ENCODE results near the gene MRTFB.
"Not testable (repeated sequence)": the region's sequence is repeated elsewhere in the genome, so short reads cannot be mapped to it uniquely, and the experiment has no call there.

The MRTFB gene

DNA sequence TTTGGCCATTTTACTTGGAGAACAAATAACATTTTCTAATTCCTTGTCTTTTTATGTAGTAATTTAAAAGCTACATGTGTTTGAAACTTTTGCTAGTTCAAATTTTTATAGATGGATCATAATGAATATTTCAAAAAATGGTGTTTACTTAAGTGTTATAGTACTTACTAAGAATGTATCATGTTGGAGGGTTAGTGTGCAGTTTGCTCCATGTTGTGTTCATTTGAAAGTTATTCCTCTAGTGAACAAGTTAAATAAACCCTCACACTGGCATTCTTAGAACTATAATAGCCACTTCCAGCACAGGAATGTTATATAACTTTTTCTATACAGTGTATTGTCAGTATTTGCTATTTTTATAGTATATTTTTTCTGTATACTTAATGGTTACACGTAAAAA lies 62.8 kb downstream of the MRTFB start:
- DNase-seq (ENCODE audit: low spot score) = no peak

DNA sequence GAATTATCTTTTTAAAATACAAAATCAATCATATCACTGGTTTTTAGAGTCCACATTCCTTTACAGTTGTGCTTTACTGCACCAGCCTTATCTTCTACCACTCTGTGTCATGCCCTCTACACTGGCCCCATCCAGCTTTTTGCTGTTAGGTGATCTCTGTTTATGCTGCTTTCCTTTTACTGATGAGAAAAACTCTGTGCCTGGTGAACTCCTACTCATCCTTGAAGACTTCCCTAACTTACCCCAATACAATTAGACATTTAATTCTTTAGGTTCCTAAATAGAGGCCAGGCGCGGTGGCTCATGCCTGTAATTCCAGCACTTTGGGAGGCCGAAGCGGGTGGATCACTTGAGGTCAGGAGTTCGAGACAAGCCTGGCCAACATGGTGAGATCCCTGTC lies 64.6 kb downstream of the MRTFB start:
- DNase-seq (ENCODE audit: low spot score) = no peak

DNA sequence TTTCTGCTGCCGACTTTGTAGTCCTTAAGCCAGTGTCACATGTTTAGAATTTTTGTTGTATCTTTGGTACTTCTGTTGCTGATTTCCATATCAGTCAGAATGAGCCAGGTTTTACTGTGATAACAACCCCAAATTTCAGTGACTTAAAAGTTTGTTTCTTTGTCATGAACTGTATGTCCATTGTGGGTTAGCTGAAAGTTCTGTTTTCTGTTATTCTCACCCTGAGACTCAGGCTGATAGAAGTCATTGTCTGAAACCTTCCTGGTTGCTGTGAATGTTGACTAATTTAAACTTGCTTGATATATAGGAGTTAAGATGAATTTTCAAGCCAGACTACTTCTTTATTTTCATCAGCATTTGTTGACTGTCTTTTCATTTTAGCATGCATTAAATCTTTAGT lies 68.8 kb downstream of the MRTFB start:
- DNase-seq (ENCODE audit: low spot score) = no peak

DNA sequence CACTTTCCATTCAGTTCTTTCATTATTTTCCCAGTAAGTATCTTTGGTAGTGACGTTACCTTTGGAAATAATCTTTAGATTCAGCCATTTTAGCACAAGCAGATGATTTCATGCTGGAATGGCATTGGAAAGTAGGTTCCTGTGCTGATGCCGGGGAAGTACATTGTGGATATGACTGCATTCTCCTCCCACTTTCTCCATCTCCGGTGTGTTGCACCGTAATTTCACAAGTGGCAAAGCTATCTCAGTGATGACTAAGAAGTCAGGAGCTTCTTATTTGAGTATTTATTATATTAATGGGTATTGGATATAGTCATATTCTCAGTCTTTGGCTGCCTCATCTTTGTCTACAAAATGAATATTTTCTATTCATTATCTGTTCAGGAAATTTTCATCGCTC lies 69.8 kb downstream of the MRTFB start:
- DNase-seq (ENCODE audit: low spot score) = no peak

DNA sequence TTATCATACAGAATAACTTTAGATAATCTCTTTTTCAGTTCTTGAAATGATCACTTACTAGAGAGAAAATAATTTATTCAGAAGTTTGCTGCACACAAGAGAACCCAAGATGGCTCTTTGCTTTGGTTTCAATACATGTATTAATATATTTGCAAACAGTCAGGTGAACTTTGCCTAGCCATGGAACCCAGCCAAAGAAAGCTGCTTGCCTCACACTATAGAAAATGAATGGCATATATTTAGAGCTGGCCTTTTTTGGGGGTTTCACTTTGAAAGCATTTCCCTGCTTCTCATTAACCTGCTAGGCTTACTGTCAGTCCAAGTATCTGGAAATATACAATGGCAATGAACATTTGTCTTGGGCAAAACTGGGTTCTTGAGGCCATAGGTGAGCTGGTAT lies 75.3 kb downstream of the MRTFB start:
- no peak for DNase-seq (ENCODE audit: low spot score)

DNA sequence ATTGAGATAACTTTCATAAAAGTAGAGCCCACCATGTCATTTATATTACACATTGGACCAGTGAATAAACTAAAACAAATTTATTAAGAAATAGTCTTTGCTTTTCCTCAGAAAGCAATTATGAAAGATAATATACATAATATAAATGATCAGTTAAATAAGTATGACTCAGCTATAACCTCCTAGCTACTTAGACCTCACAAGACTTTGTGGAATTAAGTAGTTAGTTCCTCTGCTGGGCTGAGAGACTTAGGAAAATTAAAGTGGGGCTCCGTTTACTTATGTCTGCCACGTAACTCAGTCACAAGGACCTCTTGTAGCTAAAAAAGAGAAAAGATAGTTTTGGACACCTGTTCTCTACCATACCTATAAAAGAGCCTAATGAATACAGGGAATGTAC lies 76.9 kb downstream of the MRTFB start:
- DNase-seq (ENCODE audit: low spot score) = no peak

DNA sequence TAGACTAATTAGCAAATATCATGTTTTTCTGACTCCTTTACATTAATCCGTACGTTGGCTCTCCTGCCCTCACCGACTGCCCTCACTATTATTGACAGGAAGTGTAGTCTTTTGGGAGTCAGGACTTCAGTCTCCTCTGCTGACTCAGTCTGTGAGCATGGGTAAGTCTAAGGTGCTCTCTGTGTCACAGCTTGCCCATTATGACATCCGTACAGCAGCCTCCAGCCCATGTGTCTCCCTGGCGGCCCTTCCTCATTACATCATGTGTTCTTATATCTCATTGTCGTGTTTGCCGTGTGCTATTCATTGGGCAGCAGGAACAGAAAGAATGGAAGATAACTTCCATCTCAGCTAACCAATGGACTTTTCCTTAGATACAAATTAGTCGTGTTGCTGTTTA lies 77.5 kb downstream of the MRTFB start:
- DNase-seq (ENCODE audit: low spot score) = no peak

DNA sequence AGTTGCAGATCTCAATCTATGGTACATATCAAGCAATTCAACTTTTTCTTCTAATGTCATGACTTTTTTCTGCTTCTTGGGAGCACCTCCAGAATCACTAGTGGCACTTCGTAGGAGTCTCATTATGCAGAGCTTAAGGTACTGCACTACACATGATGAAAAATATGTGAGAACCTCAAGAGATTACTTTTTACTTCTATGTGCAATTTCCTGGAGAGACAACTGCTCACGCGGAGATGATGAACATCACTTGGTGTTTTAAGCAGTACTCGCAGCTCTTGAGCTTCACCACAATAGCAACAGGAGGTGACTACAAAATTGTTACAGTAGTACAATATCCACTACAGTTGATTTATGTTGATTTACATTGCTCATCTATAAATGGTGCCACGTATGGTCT lies 79.7 kb downstream of the MRTFB start:
- no peak for DNase-seq (ENCODE audit: low spot score)

DNA sequence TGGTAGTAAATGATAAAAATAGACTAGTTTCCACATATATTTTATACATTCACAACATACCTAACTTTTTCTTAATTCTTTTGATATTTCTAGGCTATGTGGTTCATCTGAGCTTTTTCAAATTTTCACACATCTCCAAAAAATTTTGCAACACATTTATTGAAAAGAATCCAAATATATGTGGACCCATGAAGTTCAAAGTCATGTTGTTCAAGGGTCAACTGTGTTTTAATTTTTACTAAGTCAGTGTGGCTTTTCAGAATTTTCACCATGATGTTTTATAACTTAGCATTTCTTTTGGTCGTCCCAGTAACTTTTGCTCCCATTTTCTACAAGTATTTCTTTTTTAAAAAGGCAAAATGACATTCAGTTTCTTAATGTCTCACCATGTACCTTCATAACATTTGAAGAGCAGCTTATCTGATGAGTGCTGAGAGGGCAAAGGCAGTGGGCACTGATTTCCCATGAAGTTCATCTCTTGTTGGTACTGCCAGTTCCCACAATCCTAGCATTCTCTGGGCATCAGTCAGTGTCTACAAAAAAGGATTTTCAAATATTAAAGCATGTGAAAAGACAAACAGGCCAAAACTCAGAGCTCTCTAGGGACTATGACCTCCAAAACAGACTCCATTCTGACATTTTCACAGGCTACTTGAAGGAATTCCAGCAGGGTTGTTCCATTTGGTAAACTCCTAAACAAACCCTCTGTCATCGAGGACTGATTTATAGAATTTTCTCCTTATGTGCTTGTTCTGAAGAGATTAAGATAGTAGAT lies 80.3 kb downstream of the MRTFB start:
- DNase-seq (ENCODE audit: low spot score) = peak; percentile 3

DNA sequence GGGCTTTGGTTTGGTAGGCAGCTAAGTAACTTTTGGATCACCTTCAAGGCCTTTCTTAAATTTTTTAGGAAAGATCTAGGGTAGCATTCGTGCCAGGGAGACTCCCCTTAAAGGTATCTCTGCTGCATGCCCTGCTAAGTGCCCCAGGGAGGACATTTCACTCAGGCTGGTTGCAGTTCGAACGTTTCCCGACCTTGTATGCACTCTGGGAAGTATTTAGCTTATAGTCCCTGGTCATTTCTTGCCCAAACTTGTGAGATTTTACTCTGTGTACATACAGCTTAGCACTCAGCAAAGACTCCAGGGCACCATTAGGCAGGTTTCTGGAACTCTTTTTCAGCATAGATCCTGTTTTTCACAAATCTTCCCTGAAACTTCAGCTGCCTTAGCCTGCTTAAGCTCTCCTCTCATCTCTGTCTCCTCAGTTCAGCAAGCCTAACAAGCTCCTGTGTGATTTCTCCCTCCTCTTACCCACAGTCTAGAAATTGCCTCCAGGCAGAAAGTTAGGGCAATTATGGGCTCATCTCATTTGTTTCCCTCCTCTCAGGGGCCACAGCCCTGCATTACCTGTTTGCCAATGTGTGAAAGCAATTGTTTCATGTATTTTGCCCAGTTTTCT lies 84.6 kb downstream of the MRTFB start:
- no peak for DNase-seq (ENCODE audit: low spot score)

DNA sequence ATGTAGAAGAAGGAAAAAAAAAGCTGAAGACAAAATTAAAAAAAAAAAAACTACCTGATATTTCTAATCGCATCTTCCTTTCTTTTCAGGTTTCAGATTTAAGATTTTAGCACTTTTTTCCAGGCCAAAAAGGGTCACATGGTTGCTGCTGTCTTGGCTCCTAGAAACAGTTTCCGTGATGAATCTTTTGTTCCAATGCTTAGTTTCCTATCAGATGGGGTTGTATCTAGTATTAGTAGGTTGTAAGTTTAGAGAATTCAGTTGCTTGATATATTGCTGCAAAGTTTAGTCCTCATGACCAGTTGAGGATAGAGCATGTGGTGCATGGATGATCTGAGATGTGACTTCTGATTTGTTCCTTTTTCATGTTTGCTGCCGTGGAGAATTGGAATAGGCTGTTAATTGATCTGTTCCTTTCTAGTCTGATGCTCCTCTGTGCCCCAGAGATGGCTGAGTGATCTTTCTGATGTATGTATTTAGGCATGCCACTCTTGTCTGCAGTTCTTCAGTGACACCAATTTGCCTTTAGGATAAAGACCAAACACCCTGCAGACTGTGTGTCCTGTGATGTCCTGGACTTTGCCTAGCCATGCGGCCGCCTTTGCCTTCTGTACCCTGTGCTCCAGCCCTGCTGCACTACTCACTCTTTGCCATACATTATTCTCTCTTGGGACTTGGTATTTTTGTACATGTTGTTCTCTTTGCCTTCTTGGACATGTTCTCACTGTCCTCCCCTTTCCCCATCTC lies 94.0 kb downstream of the MRTFB start:
- DNase-seq (ENCODE audit: low spot score) = no peak

DNA sequence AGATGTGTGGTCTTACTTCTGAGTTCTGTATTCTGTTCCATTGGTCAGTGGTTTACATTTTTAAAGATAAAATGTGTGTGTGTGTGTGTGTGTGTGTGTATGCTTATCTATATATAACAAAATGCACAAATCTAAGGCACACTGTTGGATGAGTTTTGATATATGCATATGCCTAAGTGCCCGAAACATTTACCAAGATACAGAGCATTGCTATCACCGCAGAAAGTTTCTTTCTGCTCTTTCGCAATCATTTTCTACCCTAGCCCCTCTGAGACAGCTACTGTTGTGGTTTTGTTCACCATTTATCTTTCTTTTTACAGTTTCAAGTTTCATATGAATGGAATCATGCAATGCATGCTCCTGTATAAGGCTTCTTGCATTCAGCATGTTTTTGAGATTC lies 97.0 kb downstream of the MRTFB start:
- no peak for DNase-seq (ENCODE audit: low spot score)

DNA sequence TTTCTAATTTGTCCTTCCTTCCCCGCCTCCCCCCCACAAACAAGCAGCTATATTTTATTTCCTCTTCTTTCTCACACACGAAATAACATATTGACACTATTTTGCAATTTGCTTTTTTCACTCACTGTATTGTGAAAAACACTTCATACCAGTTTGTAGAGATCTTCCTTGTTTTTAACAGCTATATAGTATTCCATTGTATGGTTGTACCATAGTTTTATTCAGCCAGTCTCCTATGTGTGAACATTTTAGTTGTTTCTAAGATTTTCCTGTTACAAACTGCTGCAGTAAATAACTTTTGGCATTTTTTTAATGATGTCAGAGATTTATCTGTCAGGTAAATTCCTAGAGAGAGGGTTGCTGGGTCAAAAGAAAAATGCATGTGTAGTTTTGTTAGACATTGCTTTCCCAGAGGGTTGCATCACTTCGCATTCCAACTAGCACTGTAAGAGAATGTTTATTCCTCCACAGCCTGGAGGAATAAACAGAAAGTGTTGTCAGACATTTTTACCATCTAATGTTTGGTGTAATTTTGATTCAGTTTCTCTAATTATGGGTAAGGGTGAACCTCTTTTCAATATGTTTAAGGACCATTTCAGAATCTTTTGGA lies 101.2 kb downstream of the MRTFB start:
- DNase-seq (ENCODE audit: low spot score) = peak; percentile 35

DNA sequence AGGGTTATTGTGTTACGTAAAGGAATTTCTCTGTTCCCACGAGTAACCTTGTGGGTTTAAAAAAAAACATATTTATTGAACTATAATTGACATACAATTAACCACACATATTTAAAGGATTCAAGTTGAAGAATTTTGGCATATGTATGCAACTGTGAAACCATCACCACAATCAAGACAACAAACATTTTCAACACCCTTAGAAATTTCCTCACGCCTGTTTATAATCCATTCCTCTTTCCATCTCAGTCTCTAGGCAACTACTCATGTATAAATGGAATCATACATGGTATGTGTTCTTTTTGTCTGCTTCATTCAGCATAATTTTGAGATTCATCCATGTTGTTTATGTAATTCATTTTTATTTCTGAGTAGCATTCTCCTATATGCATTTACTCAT lies 104.0 kb downstream of the MRTFB start:
- DNase-seq (ENCODE audit: low spot score) = no peak

DNA sequence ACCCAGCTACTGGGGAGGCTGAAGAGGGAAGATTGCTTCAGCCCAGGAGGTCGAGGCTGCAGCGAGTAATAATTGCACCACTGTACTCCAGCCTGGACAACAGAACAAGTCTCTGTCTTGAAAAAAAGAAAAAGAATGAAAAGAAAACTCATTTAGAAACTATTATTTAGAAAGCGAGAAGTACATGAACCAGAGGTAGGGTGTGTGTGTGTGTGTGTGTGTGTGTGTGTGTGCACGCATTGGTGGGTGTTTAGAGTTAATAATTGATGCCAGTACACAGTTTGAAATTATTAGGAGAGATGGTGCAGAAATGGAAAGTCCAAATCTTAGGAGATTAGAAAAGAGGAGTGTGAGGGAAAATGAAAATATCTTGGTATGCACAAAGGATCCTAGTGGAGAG lies 106.6 kb downstream of the MRTFB start:
- DNase-seq (ENCODE audit: low spot score) = no peak

DNA sequence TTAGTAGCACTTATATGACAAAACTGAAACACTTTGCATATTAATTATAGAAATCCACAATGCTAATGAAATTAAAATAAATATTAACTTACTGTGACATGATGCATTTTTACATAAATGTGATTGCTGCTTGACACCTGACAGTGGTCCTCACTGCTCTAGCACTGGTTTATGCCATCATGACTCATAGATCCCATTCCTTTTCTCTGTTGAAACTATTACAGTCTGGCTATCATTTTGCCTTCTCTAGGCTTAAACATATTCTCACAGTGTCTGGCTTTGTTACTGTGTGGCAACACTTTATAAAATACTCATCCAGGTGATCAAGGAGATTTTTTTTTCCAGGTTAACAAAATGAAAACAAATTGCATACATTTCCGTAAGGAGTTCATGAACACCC lies 108.0 kb downstream of the MRTFB start:
- DNase-seq (ENCODE audit: low spot score) = no peak

DNA sequence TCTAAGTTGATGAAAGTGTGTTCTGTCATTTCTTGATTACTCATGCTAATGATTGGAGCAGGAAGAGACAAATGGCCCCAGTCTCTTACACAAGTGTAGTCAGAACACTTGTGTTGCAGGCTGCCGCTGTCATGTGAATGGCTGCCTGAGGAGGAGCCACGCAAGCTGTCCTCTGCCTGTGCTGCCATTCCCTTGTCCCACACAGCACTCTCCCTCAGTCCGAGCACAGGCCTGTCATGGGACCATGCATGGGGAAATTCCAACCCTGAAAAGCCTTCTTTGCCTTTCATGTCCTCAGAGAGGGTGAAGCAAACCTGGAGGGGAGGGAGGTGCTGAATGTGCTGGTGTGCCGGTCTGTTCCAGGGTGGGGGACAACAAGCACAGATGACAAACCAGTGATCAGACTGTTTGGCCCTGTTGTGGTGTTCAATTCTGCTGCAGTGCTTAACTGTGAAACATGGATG lies 109.4 kb downstream of the MRTFB start:
- no peak for DNase-seq (ENCODE audit: low spot score)

DNA sequence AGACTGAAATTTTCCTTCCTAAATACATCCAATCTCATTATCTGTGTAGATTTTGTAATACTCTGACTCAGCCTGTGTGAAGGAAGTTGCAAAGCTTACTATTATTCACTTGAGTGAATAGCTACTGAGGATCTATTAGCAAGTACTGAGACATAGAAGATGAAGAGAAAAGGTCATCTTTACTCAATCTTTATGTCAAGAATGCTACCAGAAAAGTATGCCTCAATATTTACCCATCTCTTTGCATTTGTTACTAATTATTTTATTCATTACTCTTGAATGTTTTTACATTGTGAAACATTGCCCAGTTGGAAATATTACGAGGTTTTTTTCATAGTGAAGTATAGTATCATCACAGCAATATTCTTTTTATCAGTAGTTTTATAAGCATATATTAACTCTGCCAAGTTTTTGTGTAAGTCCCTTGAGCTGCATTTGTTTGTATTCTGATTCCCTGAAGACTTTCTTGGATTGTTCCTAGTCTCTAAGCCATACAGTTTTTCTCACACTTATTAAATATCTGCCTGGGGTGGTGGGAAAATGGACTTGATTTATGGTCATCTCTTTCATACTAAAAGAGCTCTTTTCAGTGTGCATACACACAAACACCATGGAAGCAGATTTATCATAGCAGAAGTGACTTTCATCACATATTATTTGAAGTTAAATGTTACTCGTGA lies 110.4 kb downstream of the MRTFB start:
- DNase-seq (ENCODE audit: low spot score) = peak; percentile 19

DNA sequence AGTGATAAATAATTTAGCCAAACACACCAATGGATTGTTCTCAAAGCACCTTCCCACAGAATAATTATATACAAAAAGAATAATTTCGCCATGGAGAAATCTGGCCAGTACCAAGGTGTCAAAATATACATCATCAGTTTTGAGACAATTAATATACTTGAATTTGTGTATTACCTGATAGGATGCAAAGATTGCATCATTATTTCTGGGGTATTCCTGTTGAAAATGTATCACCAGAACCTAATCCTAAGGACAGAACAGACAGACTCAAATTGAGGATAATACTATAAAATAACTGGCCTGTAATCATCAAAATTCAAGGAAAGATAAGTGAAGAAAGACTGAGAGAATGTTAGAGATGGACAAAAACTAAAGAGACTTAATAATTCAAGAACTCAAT lies 111.9 kb downstream of the MRTFB start:
- DNase-seq (ENCODE audit: low spot score) = no peak

DNA sequence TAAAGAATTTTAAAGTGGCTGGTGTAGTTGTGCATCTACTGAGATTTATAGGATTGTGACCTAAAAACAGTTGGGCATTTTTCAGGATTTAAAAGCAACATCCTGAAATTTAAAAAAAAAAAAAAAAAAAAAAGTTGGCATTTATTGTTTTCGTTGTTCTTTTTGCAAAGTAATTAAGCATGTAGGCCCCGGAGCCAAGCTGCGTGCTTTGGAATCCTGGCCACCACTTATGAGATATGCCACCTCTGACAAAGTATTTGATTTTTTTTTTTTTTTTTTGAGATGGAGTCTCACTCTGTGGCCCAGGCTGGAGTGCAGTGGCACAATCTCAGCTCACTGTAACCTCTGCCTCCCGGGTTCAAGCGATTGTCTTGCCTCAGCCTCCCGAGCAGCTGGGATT lies 112.8 kb downstream of the MRTFB start:
- not testable (repeated sequence) for DNase-seq (ENCODE audit: low spot score)

DNA sequence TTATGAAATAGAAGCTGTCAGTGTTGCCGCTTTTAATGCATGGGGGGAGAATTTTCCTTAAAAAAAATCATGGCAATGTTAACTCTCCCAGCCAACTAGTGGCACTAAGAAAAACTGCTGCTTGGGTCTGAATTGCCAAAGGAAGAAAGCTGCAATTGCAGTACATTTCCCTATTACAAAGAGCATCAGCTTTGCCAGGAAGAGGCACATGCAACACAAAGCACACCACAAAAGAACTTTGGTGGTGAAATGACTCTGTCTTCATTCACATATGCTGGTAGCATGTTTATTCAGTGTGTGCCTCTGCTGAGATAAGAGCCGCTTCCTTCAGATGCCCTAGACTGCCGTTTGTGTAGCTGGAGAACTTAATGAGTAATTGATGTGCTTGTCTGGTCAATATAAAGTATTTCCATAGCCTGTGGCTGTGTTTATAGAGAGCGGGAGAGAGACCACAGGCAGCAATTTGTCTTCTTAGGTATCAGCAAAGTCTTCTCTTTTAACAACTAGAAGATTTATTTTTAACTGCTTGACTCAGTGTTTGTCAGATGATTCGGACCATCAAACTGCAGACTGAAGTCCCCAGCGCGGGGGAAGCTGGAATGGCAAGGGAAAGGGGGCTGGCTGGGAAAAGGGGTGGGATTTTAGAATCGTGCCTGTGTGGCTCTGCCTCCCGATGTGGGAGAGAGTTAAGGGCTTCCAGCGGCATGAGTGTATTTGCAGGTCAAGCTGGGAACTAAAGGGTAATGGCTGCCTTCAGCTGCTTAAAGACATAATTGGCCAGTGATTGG lies 115.1 kb downstream of the MRTFB start:
- DNase-seq (ENCODE audit: low spot score) = peak; percentile 33

All from AG08396 (cell line).